GM18867 (cell line): Measurements from ENCODE around the gene CSH2.

ENCODE experiments used
- ATAC-seq: cut with Tn5 transposase; IDR thresholded peaks from one replicate; pipeline ENCODE4 v1.9.1; 2021; ENCODE audit warnings: mild to moderate bottlenecking, moderate library complexity; ENCODE audit not compliant: unreplicated experiment

CSH2 gene

DNA sequence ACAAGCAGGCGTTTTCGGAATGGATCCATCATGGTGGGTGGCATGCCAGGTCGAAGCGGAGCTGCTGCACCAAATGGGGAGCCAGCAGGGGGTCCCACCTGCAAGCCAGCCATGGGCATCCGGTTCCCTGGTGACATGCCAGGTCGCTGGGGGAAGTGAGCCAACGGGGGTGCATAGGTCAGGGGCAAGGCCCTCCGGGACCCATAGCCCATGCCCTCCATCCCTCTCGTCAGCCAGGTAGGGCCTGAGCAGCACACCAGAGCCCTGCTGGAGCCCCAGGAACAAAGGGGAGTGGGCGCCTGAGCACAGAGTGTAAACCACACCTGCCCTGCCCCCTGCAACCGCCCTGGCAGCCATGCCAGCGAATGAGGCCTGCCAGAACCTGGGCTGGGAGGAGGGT, 36.0 kb downstream of the CSH2 start:
- no peak for ATAC-seq

DNA sequence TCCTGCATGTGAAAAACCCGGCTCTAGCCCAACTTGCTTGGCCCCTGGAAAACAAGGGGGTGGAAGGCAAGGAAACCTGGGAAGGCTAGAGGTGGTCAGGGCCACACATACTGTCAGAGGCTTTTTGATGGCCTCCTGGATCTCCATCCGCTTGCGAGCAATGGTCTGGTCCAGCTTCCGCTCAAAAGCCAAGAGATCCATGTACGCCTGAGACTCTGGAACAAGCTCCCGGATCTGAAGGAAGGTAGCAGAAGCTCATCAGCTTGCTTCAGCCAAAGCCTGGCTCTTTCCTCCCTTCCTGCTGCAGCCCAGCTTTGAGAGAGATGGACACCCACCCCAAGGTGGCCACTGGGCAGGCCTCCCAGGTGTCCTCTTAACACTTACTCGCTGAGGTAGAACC, 36.7 kb downstream of the CSH2 start:
- ATAC-seq = no peak

DNA sequence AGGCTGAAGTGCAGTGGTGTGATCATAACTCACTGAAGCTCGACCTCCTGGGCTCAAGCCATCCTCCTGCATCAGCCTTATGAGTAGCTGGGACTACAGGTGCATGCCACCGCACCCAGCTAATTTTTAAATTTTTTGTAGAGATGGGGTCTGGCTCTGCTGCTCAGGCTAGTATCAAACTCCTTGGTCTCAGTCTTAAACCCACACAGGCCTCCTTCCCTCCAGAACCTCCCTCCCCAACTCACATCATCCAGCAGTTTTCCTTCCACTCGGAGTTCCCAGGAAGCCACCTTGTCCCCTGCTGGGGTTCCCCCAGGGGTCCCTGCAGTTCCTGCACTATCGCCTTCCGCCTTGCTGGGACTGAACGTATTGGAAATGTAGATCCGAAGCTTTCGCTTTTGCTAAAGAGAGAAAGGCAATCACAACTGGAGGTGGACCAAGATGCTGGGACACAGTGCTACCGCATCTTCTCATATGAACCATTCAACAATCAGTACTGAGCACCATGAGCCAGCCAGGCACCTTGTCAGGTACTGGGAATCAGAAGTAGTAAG, 38.2 kb downstream of the CSH2 start:
- no peak for ATAC-seq

- no peak for ATAC-seq
Observed at GRCh38 chr17:63834431-63835166, 38.9 kb downstream of the CSH2 start.

- no peak for ATAC-seq
Observed at GRCh38 chr17:63833741-63834373, 39.6 kb downstream of the CSH2 start.

- no peak for ATAC-seq
Observed at GRCh38 chr17:63833026-63833740, 40.3 kb downstream of the CSH2 start.

GRCh38 chr17:63832455-63832854, 41.0 kb downstream of the CSH2 start:
- no peak for ATAC-seq

- ATAC-seq = no peak
Observed at GRCh38 chr17:63832014-63832413, 41.5 kb downstream of the CSH2 start.

DNA sequence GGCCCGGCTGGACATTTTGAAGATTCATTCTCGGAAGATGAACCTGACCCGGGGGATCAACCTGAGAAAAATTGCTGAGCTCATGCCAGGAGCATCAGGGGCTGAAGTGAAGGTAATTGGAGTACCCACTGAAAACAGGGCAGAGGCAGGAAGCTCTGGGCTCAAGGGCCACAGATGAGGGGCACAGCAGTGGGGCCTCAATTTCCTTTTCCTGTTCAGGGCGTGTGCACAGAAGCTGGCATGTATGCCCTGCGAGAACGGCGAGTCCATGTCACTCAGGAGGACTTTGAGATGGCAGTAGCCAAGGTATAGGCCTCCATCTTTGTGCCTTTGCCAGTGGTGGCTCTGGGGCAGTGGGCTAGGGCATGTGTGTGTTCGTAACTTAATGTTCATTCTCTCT, 42.0 kb downstream of the CSH2 start:
- ATAC-seq = no peak

GRCh38 chr17:63830904-63831491, 42.5 kb downstream of the CSH2 start:
- no peak for ATAC-seq

- ATAC-seq = no peak
Observed at GRCh38 chr17:63830278-63830677, 43.2 kb downstream of the CSH2 start.

GRCh38 chr17:63828936-63829335, 44.5 kb downstream of the CSH2 start:
- ATAC-seq = no peak

DNA sequence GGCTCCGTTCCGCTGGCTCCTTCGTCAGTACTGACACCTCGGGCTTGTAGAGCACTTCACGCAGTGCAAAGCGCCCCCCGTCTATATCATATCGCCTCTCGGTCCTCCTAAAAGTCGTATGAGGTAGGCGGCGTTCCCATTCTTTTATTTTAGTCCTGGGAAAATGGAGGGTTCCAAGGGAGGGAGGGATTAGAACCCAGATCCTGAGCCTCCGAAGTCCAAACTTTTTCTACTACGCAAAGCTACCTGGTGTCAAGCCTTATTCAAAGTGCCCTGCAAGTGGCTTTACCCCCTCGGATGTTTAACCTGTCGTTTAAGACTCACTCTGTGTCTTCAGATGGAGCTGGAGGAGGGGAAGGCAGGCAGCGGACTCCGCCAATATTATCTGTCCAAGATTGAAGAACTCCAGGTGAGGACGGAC, 45.7 kb downstream of the CSH2 start:
- no peak for ATAC-seq

DNA sequence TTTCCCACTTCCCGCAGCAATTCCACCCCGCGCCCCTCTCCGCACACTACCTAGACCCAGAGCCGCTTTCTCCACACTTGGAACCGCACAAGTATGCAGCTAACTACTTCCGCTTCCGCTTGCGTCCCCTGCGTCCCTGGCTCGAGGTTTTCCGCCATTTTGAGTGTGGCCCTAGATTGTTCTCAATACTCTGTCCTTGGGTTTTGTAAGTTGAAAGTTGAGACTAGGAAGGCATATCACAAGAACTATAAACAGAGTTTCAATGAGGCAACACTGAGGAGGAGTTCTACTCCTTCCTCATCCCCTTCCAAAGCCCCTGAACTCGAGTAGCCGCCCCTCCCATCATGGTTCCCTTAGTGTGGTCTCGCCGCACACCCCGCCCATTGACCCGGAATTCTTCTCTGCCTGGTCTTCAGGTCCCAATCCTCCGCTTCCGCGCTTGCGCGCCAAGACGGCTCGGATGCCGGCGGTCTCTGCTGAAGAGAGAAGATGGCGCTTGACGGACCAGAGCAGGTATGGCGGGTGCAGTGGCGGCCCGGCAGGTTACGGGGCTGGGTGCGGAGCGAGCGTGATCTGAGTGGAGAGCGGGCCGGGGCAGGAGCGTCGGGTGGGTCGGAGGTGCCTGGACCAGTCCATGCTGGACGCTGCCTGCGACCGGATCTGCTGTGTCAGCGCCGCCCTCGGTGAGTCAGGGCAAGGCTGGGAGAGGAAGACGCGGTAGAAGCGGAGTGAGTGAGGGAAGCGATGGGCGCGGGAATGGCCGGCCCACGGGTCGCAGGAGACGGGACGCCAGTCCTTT, 46.3 kb downstream of the CSH2 start, which contains the start of the genes FTSJ3 and PSMC5:
Gene FTSJ3, minus strand, starts transcription at position 662 of the 799 bp plus-strand sequence. CDS start 761 bp downstream, outside the sequence.
Gene PSMC5, plus strand, starts transcription at position 430 of the 799 bp plus-strand sequence. Its CDS starts 60 bp downstream, at position 490.
- peak; percentile 86 for ATAC-seq

DNA sequence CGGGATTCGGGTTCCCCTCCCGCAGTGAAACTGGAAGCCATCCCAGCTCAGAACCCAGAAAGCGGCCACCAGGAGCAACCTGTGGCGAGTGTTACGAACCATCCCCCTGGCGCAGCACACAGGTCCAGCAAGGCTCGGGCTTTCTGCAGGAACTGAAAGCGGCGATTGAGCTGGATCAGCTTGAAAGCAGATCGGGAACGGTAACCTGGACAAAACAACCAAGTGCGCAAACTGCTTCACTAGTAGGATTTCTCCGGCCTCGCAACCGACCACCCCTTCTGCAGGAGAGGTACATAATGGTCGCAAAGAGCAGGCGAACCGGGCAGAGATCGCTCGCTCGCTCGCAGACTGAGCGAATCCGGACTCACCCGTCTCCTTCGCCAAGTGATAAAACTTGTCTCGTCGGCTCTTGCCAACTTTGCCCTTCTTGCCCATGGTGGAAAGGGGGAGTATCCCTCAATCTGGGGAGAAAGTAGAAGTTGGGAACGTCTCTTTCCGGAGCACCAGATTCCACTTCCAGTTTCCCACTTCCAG, 46.9 kb downstream of the CSH2 start:
- peak; percentile 6 for ATAC-seq

GRCh38 chr17:63824362-63824761, 49.1 kb downstream of the CSH2 start:
- no peak for ATAC-seq

- ATAC-seq = no peak
Observed at GRCh38 chr17:63823659-63824331, 49.7 kb downstream of the CSH2 start.

GRCh38 chr17:63822537-63822936, 50.9 kb downstream of the CSH2 start:
- ATAC-seq = no peak
